HCT116 (cell line): ENCODE data around the gene MTUS2. TPM values are rescaled to one million over a fixed set of nuclear protein-coding genes. Genes with fewer than 3 reads are reported as not detected.

Source experiments
- ATAC-seq: fragments of 200-7000 bp; cut with Tn5 transposase; 2 replicates; pipeline ENCODE4 v1.9.1; 2020; ENCODE audit warnings: mild to moderate bottlenecking, moderate library complexity
- BruUV-seq: library from RNA; stranded (reverse); fragments of 400-500 nt; replicated peaks from 2 replicates; lab custom pipeline; 2021; lab: Mats Ljungman, UMichigan
- CTCF ChIA-PET: fragments of 300-600 bp; sonication (Branson Sonifier 250); formaldehyde crosslinking; loops from one replicate; lab custom pipeline; 2021; ENCODE audit warnings: antibody characterized with exemption; lab: Charles Lee
- POLR2A ChIA-PET: fragments of 300-600, 350-600 bp; sonication (Branson Sonifier 250); formaldehyde crosslinking; loops from one replicate; lab custom pipeline; 2021; ENCODE audit warnings: antibody characterized with exemption; lab: Charles Lee
- RAD21 ChIA-PET, 2 experiments: fragments of 300-600 bp; sonication (Branson Sonifier 250); formaldehyde crosslinking; loops; one replicate each; lab custom pipeline; 2023; ENCODE audit warnings: low total read pairs in 2 of 2; ENCODE audit not compliant: uncharacterized antibody in 2 of 2, unreplicated experiment in 2 of 2, low non-redundant PET in 1 of 2; lab: Charles Lee
- DNase-seq: peaks from one replicate; pipeline ENCODE4 v3.0.0-alpha.2; 2010; ENCODE audit warnings: low read depth, low spot score
- H2AFZ ChIP-seq: fragments of 200-600 bp; shearing (Covaris generic), sonication (generic); 2 replicates; pipeline ENCODE4 v1.6.1; 2017; ENCODE audit warnings: low read depth, mixed run types, mixed read lengths, antibody characterized with exemption, low read length; ENCODE audit not compliant: poor library complexity, severe bottlenecking
- H3K27ac ChIP-seq: 2 replicates; pipeline ENCODE4 v1.5.1; 2012; ENCODE audit warnings: low read depth, low read length
- H3K27me3 ChIP-seq: fragments of 200-600 bp; sonication (generic); 2 replicates; pipeline ENCODE4 v1.6.1; 2016; ENCODE audit warnings: mixed run types, low read length, mixed read lengths; ENCODE audit not compliant: insufficient read depth
- H3K36me3 ChIP-seq, 2 experiments: fragments of 200-500 bp in 1 of 2; fragments of 200-600 bp in 1 of 2; sonication (Bioruptor generic) in 1 of 2; sonication (generic) in 1 of 2; 2 replicates each; pipeline versions ENCODE4 v1.5.1 to v1.6.1; 2014 to 2016; ENCODE audit warnings: low read length in 2 of 2, inconsistent platforms in 1 of 2, mixed read lengths in 1 of 2, mixed run types in 1 of 2; ENCODE audit not compliant: insufficient read depth in 2 of 2, control insufficient read depth in 1 of 2
- H3K4me1 ChIP-seq, 2 experiments: fragments of 200-600 bp in 1 of 2; sonication (generic) in 1 of 2; 2 replicates each; pipeline versions ENCODE4 v1.5.1 to v1.6.1; 2012 to 2017; ENCODE audit warnings: low read length in 2 of 2, inconsistent platforms in 1 of 2, mild to moderate bottlenecking in 1 of 2, mixed read lengths in 1 of 2, mixed run types in 1 of 2, moderate library complexity in 1 of 2; ENCODE audit not compliant: insufficient read depth in 2 of 2, control insufficient read depth in 1 of 2
- H3K4me2 ChIP-seq: fragments of 200-600 bp; sonication (generic); 2 replicates; pipeline ENCODE4 v1.6.1; 2017; ENCODE audit warnings: mixed run types, low read length, mixed read lengths
- H3K4me3 ChIP-seq, 2 experiments: fragments of 200-600 bp in 1 of 2; sonication (generic) in 1 of 2; replicated peaks in 1 of 2; 2 replicates each; pipeline ENCODE4 v1.5.1; 2011 to 2016; ENCODE audit warnings: low read length in 2 of 2, control low read depth in 1 of 2, low read depth in 1 of 2, mild to moderate bottlenecking in 1 of 2, mixed read lengths in 1 of 2, mixed run types in 1 of 2
- H3K79me2 ChIP-seq: fragments of 200-600 bp; sonication (generic); 2 replicates; pipeline ENCODE4 v1.6.1; 2017; ENCODE audit warnings: mild to moderate bottlenecking, mixed run types, low read length, moderate library complexity, mixed read lengths; ENCODE audit not compliant: insufficient read depth
- H3K9ac ChIP-seq: fragments of 200-600 bp; sonication (generic); 2 replicates; pipeline ENCODE4 v1.6.1; 2016; ENCODE audit warnings: low read length, mixed read lengths
- H3K9me2 ChIP-seq: fragments of 200-600 bp; sonication (generic), shearing (Covaris generic); 2 replicates; pipeline ENCODE4 v1.6.1; 2017; ENCODE audit warnings: mixed run types, mild to moderate bottlenecking, moderate library complexity; ENCODE audit not compliant: insufficient read depth
- H3K9me3 ChIP-seq, 2 experiments: fragments of 200-500 bp in 1 of 2; fragments of 200-600 bp in 1 of 2; sonication (Bioruptor generic) in 1 of 2; sonication (generic) in 1 of 2; 2 replicates each; pipeline ENCODE4 v1.6.1; 2014 to 2017; ENCODE audit warnings: low read length in 2 of 2, mixed read lengths in 2 of 2, inconsistent platforms in 1 of 2, low read depth in 1 of 2, mild to moderate bottlenecking in 1 of 2, mixed run types in 1 of 2, moderate library complexity in 1 of 2; ENCODE audit not compliant: control insufficient read depth in 1 of 2, insufficient read depth in 1 of 2
- H4K20me1 ChIP-seq: fragments of 200-600 bp; sonication (generic), shearing (Covaris generic); 2 replicates; pipeline ENCODE4 v1.6.1; 2017; ENCODE audit warnings: mixed run types, mild to moderate bottlenecking, moderate library complexity; ENCODE audit not compliant: insufficient read depth
- CBX3 ChIP-seq: IDR thresholded peaks from 2 replicates; pipeline ENCODE4 v1.6.1; 2012; ENCODE audit warnings: low read depth
- EGR1 ChIP-seq: IDR thresholded peaks from 2 replicates; pipeline ENCODE4 v1.6.1; 2012; ENCODE audit warnings: low read depth
- ELF1 ChIP-seq: IDR thresholded peaks from 2 replicates; pipeline ENCODE4 v1.6.1; 2012; ENCODE audit warnings: low read depth, borderline replicate concordance
- EZH2 ChIP-seq: fragments of 200-600 bp; sonication (generic); IDR thresholded peaks from 2 replicates; pipeline ENCODE4 v1.6.1; 2017; ENCODE audit warnings: antibody characterized with exemption, mixed run types
- EZH2phosphoT487 ChIP-seq: fragments of 200-600 bp; IDR thresholded peaks from 2 replicates; pipeline ENCODE4 v1.6.1; 2018; ENCODE audit warnings: antibody characterized with exemption, borderline replicate concordance
- JUND ChIP-seq: IDR thresholded peaks from 2 replicates; pipeline ENCODE4 v1.6.1; 2012
- MAX ChIP-seq: IDR thresholded peaks from 2 replicates; pipeline ENCODE4 v1.6.1; 2012
- POLR2AphosphoS5 ChIP-seq: IDR thresholded peaks from 2 replicates; pipeline ENCODE4 v1.6.1; 2011; ENCODE audit warnings: mild to moderate bottlenecking, low read depth, low read length, moderate library complexity
- SRF ChIP-seq: IDR thresholded peaks from 2 replicates; pipeline ENCODE4 v1.6.1; 2012; ENCODE audit warnings: low read depth
- YY1 ChIP-seq: IDR thresholded peaks from 2 replicates; pipeline ENCODE4 v1.6.1; 2011; ENCODE audit warnings: low read length, low read depth, moderate library complexity, mild to moderate bottlenecking; ENCODE audit not compliant: insufficient replicate concordance; ENCODE audit errors: extremely low read depth
- ZFX ChIP-seq: fragments of 450-650 bp; IDR thresholded peaks from 2 replicates; pipeline ENCODE4 v1.6.1; 2017
- ZNF274 ChIP-seq: fragments of 200-500 bp; sonication (Bioruptor generic); IDR thresholded peaks from 2 replicates; pipeline ENCODE4 v1.6.1; 2014; ENCODE audit warnings: mild to moderate bottlenecking, low read depth, low read length, inconsistent platforms
- intact Hi-C: fragments of 100-400 bp; cut with micrococcal nuclease; formaldehyde crosslinking; loops from 2 replicates; pipeline ENCODE4 v1.10.0; 2022
- total RNA-seq: library from RNA; stranded (reverse); gene quantifications from one replicate; pipeline ENCODE4 v1.2.1, GENCODE V29; 2021; ENCODE audit not compliant: unreplicated experiment
- TF ChIP-seq, protein P1 (sequence below): IDR thresholded peaks from 2 replicates; pipeline ENCODE4 v1.6.1; 2011; ENCODE audit warnings: mild to moderate bottlenecking, low read length, moderate library complexity; ENCODE audit not compliant: insufficient replicate concordance; ENCODE audit errors: extremely low read depth
- TF ChIP-seq, protein P2 (sequence below): IDR thresholded peaks from 2 replicates; pipeline ENCODE4 v1.6.1; 2012; ENCODE audit warnings: low read depth

Gene MTUS2
- total RNA-seq, 1 experiment from 2014 or later = 0.02 TPM

- H3K9me3 ChIP-seq = no peaks in the 10 kb centered on the region
- H3K4me1 ChIP-seq = no peaks in the 10 kb centered on the region
- no peaks in the 10 kb centered on the region for H4K20me1 ChIP-seq
- no peak for ATAC-seq
- no peak overlapping the region for H2AFZ ChIP-seq
- BruUV-seq = no TSS peak
- H3K9ac ChIP-seq = no peak overlapping the region
- H3K4me3 ChIP-seq = no peak overlapping the region
- no peak overlapping the region for H3K27ac ChIP-seq
- ChIA-PET CTCF (no interaction called here), POLR2A (no interaction called here), RAD21 (no interaction called here)
- no peak for DNase-seq
- no peaks in the 10 kb centered on the region for H3K9me2 ChIP-seq
- H3K4me2 ChIP-seq = no peak overlapping the region
- TF ChIP-seq EZH2 = no peak
- TF ChIP-seq MAX = no peak
- no peak for TF ChIP-seq EGR1
- no peak for TF ChIP-seq YY1
- no peak for TF ChIP-seq POLR2AphosphoS5
- intact Hi-C loops = no loop called here
- no peaks in the 10 kb centered on the region for H3K27me3 ChIP-seq
- H3K79me2 ChIP-seq = no peaks in the 10 kb centered on the region
- H3K36me3 ChIP-seq = peaks cover 0 to 17% of the 10 kb centered on the region in 2 experiments; a peak in 2 of 4 replicates
Measured at GRCh38 chr13:29511980-29512379, 691.8 kb downstream of the MTUS2 start.

GRCh38 chr13:29513002-29513980 is 693.2 kb downstream of the MTUS2 start:
- TF ChIP-seq ZNF274 (no peak), JUND (no peak), CBX3 (no peak), SRF (no peak), POLR2AphosphoS5 (no peak), ELF1 (no peak), YY1 (no peak), EZH2phosphoT487 (no peak), ZFX (no peak)
- TF ChIP-seq, protein P1, sequence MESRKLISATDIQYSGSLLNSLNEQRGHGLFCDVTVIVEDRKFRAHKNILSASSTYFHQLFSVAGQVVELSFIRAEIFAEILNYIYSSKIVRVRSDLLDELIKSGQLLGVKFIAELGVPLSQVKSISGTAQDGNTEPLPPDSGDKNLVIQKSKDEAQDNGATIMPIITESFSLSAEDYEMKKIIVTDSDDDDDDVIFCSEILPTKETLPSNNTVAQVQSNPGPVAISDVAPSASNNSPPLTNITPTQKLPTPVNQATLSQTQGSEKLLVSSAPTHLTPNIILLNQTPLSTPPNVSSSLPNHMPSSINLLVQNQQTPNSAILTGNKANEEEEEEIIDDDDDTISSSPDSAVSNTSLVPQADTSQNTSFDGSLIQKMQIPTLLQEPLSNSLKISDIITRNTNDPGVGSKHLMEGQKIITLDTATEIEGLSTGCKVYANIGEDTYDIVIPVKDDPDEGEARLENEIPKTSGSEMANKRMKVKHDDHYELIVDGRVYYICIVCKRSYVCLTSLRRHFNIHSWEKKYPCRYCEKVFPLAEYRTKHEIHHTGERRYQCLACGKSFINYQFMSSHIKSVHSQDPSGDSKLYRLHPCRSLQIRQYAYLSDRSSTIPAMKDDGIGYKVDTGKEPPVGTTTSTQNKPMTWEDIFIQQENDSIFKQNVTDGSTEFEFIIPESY = no peak
- TF ChIP-seq, protein P2, sequence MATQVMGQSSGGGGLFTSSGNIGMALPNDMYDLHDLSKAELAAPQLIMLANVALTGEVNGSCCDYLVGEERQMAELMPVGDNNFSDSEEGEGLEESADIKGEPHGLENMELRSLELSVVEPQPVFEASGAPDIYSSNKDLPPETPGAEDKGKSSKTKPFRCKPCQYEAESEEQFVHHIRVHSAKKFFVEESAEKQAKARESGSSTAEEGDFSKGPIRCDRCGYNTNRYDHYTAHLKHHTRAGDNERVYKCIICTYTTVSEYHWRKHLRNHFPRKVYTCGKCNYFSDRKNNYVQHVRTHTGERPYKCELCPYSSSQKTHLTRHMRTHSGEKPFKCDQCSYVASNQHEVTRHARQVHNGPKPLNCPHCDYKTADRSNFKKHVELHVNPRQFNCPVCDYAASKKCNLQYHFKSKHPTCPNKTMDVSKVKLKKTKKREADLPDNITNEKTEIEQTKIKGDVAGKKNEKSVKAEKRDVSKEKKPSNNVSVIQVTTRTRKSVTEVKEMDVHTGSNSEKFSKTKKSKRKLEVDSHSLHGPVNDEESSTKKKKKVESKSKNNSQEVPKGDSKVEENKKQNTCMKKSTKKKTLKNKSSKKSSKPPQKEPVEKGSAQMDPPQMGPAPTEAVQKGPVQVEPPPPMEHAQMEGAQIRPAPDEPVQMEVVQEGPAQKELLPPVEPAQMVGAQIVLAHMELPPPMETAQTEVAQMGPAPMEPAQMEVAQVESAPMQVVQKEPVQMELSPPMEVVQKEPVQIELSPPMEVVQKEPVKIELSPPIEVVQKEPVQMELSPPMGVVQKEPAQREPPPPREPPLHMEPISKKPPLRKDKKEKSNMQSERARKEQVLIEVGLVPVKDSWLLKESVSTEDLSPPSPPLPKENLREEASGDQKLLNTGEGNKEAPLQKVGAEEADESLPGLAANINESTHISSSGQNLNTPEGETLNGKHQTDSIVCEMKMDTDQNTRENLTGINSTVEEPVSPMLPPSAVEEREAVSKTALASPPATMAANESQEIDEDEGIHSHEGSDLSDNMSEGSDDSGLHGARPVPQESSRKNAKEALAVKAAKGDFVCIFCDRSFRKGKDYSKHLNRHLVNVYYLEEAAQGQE = no peak
- H3K27ac ChIP-seq = no peak overlapping the region

More at GRCh38 chr13:29513002-29513980, 693.2 kb downstream of the MTUS2 start:
- no peaks in the 10 kb centered on the region for H3K27me3 ChIP-seq
- ChIA-PET CTCF (no interaction called here), RAD21 (no interaction called here), POLR2A (no interaction called here)
- intact Hi-C loops = no loop called here
- ATAC-seq (0 out of 2 replicates have a peak, but pooled peaks have one; percentile 39), DNase-seq (no peak)
- no peaks in the 10 kb centered on the region for H3K79me2 ChIP-seq
- H3K4me2 ChIP-seq = no peak overlapping the region
- BruUV-seq = no TSS peak
- H3K4me1 ChIP-seq = no peaks in the 10 kb centered on the region
- H3K9ac ChIP-seq = no peak overlapping the region
- H3K9me2 ChIP-seq = no peaks in the 10 kb centered on the region
- no peak overlapping the region for H3K4me3 ChIP-seq
- H3K9me3 ChIP-seq = no peaks in the 10 kb centered on the region
- no peak overlapping the region for H2AFZ ChIP-seq
- H3K36me3 ChIP-seq = peaks cover 4 to 25% of the 10 kb centered on the region in 2 experiments; a peak in 2 of 4 replicates
- no peaks in the 10 kb centered on the region for H4K20me1 ChIP-seq
